Raji (cell line): Measurements from ENCODE around the gene FCHSD2.

ENCODE experiments used
- POLR2A ChIP-seq: IDR thresholded peaks from 2 replicates; pipeline ENCODE4 v1.6.1; 2011; ENCODE audit warnings: low read depth, low read length, control low read depth; ENCODE audit not compliant: insufficient read depth

FCHSD2 gene

DNA sequence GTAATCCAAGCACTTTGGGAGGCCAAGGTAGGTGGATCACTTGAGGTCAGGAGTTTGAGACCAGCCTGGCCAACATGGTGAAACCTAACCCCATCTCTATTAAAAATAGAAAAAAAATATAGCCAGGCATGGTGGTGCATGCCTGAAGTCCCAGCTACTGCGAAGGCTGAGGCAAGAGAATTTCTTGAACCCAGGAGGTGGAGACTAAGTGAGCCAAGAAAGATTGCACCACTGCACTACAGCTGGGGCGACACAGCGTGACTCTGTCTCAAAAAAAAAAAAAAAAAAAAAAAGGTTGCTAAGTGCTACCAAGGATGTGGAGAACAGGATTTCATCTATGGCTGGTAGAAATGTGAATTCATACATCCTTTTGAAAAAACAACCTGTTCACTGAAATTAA is 291.3 kb downstream of the FCHSD2 start:
- TF ChIP-seq POLR2A = no peak

DNA sequence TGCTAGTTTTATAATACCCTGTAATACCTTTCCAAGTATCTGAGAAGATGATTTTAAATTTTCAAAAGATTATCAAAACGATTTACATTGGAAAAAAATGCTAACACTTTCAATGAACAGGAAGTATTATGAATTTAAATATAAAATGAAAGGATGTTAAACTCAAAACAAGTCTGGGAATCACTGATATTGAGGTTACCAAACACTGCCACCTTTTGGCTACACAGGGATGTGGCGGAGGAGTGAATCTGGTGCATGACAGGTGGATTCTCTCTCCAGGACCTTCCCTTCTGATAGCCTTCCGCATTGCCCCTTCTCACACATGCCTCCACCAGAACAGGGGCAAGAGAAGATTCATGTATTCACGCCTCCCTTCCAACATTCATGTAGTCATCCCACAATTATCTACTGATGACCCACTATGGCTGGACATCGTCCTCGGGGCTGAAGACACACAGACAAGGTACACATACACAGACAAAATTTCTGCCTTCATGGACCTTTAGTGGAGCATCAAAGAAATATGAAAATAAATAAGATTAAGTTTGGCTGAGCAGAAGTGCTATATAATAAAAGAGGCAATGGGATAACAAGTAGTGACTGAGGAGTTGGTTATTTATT is 293.2 kb downstream of the FCHSD2 start:
- no peak for TF ChIP-seq POLR2A

DNA sequence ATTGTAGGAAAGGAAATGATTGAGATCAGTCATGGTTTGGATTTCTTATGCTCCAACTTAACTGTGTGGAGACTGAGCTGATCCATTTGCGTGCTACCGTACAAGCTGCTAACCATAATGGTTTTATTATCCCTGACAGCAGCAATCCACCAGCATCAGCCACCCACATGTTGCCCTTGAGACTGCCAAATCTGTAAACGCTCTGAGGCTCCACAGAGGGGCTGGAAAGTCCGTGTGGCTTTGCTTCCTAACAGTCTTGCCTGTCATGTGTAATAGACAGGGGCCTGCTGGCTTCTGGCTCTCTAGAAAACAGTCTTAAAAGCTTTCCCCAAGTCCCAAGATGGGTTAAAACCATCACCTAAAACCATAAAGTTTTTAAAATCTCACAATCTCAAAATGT is 297.8 kb downstream of the FCHSD2 start:
- TF ChIP-seq POLR2A = no peak

DNA sequence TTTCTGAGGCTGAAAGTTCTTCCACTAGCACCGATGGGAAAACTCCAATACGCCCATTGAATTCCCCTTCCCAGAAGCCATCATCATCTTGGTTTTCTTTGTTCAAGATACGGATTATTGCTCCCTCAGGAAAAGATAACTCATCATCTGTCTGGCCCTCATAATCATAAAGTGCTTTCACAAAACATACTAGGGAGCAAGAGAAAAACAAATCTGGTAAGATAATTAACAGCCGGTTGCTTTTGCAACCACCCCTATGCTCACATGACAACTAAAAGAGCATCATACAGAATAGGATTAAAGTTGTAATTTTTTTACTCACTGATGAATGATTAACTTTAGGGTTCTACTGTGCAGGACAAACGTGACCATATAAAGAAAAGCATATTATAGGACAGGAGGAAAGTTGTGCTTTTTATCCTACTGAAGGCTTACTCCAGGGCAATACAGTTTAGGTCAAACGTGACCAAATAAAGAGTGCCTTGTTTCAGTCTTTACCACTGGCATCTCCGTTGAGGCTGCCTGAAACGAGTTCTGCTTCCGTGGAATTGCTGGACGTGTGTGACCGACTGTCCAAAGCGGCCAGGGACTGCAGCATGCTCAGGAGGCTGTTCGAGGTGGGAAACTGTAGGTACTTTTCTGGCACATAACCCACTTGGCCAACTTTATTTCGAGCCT is 299.3 kb downstream of the FCHSD2 start:
- TF ChIP-seq POLR2A = no peak

DNA sequence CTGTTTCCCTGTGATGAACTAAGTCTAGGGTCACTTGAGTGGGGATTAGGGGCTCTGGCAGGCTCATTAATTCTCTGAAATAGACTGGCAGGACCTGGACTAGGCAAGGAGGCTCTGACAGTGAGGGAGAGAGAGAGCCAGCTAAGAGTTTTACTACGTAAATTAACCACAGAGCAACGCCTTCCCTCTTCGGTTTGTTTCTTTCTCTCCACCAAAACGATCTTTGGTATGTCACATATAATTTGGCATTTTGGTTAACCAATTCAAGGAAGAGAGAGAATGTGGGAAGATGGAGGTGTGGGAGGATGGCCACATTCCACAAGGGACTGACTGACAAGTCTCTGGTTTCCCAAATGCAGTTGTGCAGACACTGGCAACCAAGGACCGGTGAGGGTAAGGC is 300.0 kb downstream of the FCHSD2 start:
- TF ChIP-seq POLR2A = no peak

DNA sequence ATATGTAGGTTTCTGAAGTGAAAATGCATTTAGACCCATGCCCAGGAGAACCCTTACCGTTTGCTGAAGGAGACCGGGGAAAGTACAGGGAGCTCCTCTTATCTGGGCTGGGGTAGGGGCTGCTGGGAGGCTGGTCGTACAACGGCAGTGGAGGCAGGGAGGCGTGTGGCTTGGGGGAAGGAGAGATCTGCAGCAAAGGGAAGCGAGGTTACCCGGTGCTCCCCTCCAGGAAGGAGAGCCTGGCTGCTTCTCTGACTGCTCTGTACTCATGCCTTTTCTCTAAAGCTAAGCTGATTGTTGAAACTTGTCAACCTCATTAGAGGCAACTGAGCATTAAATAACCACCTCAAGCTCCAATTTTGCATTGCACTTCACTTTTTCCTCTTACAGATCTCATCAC is 300.7 kb downstream of the FCHSD2 start:
- no peak for TF ChIP-seq POLR2A

DNA sequence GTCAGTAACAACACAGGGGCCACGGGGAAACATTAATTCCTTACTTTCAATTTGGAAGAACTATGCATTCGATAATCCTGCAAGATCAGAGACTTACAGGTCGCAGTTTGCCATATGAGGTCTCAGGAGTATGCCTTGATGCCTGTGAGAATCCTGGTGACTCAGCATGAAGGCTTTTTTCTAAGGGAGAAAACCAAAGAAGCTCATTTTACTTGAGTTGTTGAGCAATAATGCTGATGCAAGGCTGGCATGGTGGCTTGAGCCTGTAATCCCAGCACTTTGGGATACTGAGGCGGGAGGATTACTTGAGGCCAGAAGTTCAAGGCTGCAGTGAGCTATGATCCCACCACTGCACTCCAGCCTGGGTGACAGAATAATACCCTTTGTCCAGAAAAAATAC is 301.3 kb downstream of the FCHSD2 start:
- TF ChIP-seq POLR2A = no peak

DNA sequence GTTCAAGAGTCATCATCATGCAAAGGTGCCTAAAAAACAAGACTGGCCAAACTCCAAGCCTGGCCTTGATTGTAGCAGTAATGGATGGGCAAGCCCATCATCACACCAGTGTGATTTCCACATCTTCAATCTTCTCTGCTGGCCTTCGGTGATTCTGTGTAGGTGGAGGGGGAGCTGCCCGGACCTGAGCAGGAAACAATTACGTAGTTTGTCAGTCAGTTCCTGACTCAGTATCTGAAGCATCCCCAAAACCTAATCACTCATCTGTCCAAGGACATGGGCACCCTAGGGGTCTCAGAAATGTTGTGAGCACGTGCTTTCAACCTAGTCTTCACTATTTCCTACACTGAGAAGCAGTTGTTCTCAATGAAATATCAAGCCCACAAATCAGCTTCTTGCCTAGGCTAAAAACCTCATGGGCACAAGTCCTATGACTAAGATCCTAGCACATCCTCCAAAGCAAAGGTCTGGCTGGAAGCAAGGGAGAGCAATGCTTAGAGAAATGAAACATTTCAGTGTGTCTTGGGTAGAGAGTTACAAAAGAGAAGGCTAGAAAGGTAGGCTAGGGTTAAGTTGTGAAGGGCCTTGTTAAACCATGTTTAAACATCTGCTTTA is 303.3 kb downstream of the FCHSD2 start:
- no peak for TF ChIP-seq POLR2A

DNA sequence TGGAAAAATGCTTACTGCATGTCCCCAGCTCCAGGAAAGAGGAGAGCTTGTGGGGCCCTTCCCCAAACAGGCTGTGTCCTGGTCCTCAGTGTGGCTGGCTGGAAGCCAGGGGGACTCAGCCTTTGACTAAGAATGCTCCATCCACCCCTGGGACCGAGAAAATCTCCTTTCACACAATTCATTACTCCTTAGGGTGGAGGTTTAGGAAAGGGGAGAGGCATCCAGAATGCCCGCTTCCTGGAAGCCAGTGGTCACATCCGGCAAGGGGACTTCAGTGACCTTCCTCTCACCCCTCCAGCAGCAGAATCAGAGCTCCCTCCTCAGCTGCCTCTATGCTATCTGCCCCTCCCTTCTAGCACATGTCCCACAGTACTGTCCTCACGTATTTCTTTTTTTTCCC is 306.0 kb downstream of the FCHSD2 start:
- no peak for TF ChIP-seq POLR2A

DNA sequence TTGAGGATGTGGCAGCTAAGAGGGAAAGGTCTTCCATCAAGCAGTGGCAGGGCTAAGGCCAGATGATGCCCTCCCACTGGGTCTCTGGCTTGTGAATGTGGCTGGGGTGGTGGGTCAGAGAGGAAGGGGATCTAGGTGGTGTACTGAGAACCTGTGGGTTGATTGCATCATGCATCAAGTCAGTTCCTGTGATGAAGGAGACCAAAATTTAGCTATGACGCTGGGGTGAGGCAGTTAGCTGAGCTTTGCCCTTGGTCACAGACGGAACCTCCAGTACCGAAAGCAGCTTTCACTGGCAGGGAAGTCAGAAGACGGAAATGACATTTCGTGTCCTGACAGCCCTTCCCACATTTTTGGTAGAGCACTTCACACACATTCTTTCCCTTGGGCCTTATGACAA is 307.2 kb downstream of the FCHSD2 start:
- TF ChIP-seq POLR2A = peak; percentile 33; the same call in 1 of the 2 replicates

DNA sequence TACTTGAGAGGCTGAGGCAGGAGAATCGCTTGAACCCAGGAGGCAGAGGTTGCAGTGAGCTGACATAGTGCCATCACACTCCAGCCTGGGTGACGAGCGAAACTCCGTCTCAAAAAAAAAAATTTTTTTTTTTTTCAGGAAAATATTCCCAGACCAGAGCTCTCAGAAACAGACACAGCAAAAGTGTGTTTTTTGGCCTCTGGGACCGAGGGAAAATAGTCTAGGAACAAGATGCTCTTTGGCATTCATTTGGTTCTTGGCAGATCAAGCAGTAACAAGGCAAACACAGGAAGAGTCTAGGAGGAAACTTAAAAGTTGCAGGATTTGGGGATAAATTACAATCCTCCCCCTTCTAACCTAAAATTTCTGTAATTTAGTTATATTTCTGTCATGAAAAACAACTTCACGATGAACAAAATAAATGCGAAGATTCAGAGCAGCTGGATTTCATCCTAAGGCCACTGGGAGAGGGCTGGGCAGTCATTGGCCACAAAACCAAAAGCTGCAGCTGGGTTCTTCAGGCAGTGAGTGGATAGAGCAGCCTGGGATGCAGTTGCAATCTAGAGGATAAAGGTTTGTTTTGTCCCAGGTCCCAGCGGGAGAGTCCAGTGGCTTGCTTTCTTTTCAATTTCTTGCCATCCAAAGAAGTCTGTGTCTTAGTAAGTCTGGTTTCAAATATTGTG is 308.2 kb downstream of the FCHSD2 start:
- TF ChIP-seq POLR2A = no peak

DNA sequence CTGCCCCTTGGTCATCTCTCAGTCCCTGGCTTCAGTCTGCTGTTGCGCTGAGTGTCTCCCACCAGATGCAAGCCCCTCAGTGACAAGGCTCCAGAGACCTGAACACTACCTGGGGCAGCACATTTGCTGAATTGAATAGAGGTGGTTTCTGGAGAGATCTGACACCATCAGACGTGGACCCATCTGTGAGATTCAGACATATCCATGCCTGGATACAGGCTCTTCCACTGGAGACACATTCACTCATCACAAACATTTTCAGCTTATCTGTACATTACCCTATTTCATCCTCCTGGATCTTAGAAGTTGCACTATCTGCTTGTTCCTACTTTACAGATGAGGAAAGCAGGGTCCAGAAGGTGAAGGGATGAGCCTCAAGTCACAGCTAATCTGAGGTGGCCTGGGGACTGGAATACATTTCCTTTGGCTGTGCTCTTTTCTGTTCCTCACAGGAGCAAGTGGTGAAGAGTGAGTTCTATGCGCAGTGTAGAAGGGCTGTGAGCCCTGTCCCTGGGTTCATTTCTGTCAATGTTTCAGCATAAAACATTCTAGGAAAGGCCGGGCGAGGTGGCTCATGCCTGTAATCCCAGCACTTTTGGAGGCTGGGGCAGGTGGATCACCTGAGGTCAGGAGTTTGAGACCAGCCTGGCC is 308.9 kb downstream of the FCHSD2 start:
- TF ChIP-seq POLR2A = no peak

DNA sequence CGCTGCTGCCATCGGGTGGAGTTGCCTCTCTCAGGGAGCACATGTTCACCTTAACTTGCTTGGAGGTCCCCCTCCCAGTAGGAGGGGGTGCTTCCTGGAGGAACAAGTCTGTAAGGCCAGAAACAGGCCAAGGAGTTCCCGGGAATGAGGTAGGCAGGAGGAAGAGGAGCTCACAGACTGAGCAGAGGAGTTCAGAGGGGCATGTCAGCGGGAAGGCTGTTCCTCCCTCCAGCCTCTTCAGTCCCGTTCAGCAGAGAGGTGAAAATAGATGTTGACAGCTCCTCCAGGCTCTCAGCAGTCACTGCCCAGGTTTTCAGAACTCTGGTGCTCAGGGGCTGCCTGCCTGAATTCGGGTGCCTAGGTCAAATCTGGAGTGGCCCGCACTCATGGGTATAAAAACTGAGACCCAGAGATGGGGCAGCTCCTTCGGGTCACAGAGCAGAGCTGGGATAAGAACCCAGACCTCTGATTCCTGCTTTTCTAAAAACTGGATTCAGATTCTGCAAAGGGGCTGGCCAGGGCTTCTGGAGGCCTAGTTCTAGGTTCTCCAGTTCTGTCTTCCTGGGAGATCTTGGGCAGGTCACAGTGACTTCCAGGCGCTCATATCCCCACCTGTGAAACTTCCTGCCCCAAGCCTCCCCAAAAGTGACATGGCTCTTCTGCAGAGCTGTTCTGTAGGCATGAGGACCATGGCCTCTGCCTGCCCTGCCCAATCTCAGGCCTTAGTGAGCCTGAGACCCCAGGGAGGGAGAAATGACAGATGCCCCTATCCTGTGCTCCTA is 309.6 kb downstream of the FCHSD2 start:
- no peak for TF ChIP-seq POLR2A

DNA sequence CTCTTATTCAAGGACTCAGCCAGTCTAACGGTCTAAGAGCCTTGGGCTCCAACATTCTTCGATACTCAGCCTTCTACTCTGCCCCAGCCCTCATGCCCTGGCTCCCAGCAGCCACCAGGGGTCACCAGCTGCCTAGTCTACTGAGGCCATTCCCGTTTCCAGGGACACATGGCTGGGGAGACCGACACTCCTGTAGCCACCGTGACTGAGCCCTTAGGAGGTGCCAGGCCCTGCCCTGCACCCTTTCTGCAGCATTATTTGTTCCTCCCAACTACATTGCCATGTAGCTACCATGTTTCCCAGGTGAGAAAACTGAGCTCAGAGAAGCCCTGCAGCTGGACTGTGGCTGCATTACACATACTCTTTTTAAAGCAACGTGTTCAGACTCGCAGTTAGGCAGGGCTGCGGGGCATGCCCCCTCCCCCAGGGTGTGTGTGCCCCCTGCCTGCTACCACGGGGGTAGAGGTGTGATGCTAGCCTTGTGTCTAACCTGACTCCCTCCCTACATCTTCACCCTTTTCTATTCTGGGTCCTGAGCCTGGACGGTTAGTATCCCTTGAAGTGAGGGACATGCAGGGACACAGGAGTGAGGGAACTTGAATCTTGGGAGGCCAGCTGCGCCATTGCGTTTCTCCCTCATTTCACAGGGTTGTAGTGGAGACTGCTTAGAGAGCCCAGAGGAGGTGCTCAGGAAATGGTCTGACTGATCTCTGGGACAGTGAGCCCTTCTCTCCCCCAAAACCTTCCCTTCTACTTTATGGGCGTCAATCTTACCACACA is 310.4 kb downstream of the FCHSD2 start:
- no peak for TF ChIP-seq POLR2A
